GM18907 (cell line): ENCODE data around the gene OR52E4.

ENCODE experiments used
- ATAC-seq: cut with Tn5 transposase; IDR thresholded peaks from one replicate; pipeline ENCODE4 v1.9.1; 2021; ENCODE audit warnings: mild to moderate bottlenecking, moderate library complexity; ENCODE audit not compliant: unreplicated experiment

Gene OR52E4

DNA sequence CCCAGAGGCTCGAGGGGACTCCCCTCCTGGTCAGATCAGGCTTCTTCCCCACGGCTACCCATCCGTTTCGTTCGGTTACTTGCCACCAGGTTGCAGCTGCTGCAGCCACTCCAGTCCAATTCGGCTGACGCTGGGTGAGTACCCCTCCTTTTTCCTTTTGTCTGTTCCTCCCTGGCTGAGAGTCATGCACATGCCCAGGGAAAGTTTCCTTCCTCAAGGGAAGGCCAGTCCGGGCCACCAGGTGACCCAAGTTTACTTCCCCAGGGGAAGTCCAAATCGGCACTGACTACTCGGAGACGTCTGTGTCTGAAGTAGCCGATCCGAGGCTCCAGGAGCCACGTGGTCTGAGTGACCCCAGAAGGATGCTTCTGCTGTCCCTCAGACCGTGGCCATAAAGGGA is 48.4 kb downstream of the OR52E4 start:
- ATAC-seq: no peak

DNA sequence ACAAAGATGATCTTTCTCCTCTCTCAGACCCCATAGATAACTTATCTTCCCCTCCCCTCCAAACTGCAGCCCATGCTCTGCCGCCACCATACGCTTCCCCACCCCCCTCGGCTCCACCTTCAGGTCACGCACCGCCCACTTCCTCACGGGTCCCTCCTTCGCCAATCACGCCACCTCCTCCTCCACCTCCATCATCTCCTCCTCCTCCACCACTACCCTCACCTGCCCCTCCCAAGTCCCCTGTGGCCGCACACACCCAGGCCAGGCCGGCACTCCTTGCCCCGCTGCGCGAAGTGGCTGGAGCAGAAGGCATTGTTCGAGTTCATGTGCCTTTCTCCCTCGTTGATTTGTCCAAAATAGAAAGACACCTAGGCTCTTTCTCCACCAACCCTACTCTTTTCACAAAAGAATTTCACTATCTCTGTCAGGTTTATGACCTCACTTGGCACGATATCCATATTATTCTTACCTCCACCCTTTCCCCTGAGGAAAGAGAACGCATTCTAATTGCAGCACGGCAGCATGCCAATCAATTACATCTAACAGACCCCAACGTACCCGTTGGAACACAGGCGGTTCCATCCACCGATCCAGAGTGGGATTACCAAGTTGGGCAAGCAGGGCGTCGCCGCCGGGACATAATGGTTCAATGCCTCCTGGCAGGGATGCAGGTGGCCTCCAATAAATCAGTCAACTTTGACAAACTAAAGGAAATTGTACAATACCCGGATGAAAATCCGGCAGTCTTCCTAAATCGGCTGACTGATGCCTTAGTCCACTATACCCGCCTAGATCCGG is 49.3 kb downstream of the OR52E4 start:
- ATAC-seq: no peak

DNA sequence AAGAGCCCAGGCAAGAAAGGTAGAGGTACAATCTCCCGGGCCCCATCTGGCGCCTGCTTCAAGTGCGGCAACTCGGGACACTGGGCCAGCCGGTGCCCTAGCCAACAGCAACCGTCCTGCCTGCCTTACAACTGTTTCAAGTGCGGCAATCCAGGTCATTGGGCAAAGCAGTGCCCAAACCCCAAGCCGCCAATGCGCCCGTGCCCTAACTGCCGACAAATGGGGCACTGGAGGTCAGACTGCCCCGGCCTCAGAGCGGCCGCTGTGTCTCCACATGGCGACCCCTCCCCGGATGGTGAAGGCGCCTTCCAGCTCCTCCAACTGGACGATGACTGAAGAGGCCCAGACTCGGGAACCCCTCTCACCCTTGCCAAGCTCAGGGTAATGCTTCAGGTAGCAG is 50.2 kb downstream of the OR52E4 start:
- no peak for ATAC-seq

DNA sequence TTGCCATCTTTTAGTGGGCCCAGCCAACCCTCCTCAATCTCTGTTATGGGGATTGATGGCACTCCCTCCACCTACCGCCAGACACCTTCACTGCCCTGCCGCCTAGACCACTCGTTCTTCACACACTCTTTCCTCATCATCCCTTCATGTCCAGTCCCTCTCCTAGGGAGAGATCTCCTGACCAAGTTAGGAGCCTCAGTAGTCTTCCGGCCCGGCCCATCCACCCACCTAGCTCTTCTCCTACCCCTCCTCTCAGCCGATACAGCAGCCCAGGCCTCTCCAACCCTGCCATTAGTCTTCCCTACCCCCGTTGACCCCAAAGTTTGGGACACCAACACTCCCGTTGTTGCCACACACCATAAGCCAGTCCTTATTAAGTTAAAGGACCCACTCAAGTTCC is 50.6 kb downstream of the OR52E4 start:
- ATAC-seq: no peak

DNA sequence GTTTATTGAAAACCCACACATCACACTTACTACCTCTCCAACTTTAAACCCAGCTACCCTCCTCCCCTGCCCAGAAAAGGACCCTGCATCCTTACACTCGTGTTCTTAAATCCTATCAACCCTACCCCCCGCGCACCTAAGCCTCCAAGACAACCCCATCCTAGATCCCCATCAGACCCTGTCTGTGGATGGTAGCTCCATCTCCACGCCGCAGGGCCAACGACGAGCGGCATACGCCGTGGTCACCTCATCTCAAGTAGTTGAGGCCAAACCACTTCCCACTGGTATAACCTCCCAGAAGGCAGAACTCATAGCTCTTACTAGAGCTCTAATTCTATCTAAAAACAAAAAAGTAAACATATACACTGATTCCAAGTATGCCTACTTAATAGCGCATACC is 52.2 kb downstream of the OR52E4 start:
- ATAC-seq: no peak

DNA sequence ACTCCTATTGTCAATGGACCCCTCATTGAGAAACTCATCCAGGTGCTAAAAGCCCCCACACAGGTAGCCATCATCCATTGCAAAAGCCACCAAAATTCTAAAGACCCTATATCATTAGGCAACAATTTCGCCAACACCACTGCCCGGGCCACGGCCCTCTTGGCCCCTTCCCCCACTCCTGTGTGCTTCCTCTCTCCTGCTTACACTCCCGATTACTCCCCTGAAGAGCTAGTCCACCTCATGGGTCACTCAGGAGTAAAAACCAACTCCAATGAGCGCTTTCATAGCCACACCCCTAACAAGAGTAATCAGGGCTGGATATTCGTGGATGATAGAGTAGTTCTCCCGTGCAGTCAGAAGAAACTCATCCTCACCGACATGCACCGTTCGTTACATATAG is 52.7 kb downstream of the OR52E4 start:
- ATAC-seq: no peak
